ENCODE data around the gene HNRNPA1.
"Not testable (repeated sequence)": the region's sequence is repeated elsewhere in the genome, so short reads cannot be mapped to it uniquely, and the experiment has no call there.

HNRNPA1 gene

DNA sequence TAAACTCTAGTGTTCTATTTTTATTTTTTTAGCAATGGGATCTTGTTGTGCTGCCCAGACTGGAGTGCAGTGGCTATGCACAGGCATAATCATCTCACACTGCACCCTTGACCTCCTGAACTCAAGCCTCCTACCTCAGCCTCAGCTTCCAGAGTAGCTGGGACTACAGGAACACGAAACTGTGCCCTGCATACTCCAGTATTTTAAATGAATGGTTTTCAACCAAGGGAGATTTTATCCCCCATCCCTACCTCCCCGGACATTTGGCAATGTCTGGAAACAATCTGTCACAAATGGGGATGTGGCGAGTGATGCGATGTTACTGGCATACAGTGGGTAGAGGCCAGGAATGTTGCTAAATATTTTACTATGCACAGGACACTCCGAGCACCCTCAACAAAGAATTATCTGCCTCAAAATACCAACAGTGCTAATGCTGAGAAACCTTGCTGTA lies 2.7 kb upstream of the HNRNPA1 start:
- DNase-seq, result no peak

DNA sequence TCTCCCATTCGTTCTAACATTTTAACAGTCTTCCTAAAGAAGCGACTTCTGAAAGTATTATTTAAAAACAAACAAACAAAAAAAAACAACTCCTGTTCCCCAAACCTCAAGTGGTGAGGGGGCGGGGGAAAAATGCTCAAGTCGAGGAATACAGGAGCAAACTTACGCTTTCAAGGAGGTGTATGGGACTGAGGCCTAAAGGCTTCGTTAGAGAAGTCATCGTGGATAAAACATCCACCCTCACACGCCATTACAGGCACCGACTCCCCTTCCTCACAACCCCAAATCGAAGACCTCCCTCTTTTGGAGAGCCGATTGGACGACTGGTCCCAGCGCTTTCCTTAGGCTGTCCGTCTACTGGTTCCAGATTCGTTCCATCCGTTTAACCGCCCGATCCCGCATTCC lies 1.3 kb upstream of the HNRNPA1 start:
- DNase-seq, result no peak

DNA sequence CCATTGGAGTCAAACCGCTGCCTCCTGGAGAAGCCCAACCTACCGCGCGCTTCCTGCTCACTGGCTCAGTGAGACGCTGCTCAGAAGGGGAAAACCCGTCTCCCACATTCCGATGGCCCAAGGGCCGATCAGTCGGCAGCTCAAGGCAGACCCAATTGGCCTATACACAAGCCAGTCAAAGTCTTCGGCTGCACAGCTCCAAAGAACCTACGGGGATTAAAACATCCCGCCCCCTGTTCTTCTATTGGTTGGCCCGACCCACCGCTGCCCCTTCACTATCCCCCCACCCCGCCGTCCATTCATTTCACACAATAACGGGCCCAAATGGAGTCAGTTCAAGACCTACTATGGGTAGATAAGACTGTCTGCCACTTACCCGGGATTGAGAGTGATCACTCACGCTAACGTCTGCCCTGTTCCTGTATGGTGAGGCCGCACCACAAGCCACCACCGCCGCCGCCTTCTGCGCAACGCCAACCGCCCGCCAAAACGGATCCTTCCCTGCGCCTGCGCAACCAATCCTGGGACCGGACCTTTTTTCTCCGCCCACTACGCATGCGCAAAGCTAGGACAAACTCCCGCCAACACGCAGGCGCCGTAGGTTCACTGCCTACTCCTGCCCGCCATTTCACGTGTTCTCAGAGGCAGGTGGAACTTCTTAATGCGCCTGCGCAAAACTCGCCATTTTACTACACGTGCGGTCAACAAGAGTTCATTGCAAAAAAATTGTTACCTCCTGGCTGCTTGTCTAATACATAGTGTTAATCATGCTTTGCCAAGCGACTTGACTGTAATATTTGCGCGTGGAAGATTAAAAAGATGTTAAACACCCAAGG lies 676 bp upstream of the HNRNPA1 start, which contains the start of gene CBX5:
Gene CBX5, minus strand, starts transcription at position 491 of the 836 bp plus-strand sequence. CDS start 22,472 bp downstream, outside the sequence.
- peak; percentile 99 for DNase-seq

DNA sequence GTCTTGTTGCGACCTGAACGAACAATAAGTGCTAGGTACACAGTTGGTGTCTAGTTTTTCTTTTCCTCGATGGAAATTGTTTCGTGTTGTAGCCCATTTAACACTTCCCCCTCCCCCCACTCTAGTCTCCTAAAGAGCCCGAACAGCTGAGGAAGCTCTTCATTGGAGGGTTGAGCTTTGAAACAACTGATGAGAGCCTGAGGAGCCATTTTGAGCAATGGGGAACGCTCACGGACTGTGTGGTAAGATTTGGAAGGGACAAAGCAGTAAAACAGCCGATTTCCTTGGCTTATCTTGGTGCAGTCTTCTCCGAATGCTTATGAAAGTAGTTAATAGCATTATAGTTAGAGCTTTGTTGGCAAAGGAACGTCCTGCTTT lies 724 bp downstream of the HNRNPA1 start:
- not testable (repeated sequence) for DNase-seq

DNA sequence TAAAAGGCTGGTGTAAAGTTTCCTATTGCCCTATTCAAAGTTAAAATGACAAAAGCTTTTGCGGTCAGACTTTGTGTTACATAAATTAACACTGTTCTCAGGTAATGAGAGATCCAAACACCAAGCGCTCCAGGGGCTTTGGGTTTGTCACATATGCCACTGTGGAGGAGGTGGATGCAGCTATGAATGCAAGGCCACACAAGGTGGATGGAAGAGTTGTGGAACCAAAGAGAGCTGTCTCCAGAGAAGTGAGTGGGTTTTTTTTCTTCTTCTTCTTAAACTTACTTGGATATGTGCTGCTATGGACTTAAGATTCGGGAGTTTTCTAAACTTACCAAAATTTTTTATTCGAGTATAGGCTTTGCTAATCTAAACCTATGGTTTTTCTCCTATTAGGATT lies 1.2 kb downstream of the HNRNPA1 start:
- not testable (repeated sequence) for DNase-seq

DNA sequence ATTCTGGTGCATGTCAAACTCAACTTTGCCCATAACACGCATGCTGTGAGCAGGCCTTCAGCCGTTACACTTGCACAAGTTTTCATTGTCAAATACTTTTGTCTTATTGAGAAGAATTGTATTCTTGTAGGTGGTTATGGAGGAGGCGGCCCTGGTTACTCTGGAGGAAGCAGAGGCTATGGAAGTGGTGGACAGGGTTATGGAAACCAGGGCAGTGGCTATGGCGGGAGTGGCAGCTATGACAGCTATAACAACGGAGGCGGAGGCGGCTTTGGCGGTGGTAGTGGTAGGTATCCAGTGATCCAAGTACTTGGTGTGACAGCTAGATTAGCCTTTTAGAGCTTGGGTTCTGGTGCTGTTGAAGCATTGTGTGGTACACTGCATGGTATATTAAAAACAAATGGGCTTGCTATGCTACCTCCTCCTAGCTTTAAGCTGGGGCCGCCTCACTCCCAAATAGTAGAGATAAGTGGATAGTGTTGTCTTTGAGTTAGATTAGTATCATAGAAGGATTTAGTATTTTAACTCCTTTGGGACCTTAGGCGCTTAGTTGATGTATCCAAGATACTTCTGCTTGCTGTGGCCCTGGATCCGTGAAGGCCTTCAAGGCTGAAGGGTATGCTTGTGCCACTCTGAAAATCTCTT lies 2.5 kb downstream of the HNRNPA1 start:
- DNase-seq, result peak; percentile 56

DNA sequence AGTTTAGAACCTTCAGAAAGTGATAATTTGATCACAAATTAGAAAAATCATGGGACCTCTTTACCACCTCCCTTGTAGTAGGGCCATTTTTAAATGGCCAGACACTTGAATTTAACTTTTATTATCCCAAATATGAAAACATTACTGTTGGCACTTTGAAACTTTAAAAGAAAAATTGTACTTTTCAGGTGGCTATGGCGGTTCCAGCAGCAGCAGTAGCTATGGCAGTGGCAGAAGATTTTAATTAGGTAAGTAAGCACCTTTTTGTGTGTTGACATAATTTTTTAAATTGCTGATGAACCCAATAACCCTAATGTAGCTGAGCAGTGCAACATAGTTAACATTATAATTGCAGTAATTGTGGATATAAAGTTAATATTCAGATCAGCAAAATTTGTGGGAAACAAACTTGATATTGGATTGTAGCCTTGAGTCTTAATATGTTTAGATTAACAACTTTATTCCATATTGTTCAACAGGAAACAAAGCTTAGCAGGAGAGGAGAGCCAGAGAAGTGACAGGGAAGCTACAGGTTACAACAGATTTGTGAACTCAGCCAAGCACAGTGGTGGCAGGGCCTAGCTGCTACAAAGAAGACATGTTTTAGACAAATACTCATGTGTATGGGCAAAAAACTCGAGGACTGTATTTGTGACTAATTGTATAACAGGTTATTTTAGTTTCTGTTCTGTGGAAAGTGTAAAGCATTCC lies 3.7 kb downstream of the HNRNPA1 start:
- not testable (repeated sequence) for DNase-seq

DNA sequence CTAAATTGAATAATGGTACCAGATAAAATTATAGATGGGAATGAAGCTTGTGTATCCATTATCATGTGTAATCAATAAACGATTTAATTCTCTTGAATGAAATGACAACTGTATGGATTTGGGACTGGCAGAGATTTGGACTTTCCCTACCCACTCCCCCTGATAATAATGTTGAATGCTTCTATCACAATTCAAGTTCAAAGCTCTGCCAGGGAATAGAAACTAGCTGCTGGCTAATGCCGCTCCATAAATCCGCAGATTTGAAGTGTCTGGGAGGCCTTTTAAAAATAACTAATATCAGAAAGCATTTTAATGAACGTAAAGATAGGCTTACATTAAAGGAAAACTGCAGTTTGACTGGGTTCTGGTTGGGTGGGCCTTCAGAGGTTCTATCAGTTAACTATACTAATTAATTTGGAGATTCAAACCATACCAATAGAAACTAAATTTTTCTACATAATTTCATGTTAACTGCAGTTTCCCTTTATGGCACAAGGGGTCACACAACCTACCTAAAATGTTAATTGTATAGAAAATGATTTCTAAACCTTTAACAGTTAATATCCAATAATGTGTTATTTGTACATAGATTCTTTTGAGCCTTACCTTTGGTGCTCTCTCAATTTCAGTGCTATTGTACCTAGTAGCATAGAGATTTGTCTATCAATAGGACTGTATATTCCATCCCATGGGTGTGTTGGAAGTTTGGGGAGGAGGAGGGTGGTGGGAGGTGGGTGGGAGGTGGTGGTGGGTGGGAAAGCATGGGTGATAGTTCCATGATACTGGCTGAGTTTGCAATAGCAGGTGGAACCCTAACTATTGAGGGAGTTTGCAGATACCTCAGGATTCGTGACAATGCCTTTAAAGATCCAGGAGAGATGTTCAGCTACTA lies 4.9 kb downstream of the HNRNPA1 start:
- no peak for DNase-seq

DNA sequence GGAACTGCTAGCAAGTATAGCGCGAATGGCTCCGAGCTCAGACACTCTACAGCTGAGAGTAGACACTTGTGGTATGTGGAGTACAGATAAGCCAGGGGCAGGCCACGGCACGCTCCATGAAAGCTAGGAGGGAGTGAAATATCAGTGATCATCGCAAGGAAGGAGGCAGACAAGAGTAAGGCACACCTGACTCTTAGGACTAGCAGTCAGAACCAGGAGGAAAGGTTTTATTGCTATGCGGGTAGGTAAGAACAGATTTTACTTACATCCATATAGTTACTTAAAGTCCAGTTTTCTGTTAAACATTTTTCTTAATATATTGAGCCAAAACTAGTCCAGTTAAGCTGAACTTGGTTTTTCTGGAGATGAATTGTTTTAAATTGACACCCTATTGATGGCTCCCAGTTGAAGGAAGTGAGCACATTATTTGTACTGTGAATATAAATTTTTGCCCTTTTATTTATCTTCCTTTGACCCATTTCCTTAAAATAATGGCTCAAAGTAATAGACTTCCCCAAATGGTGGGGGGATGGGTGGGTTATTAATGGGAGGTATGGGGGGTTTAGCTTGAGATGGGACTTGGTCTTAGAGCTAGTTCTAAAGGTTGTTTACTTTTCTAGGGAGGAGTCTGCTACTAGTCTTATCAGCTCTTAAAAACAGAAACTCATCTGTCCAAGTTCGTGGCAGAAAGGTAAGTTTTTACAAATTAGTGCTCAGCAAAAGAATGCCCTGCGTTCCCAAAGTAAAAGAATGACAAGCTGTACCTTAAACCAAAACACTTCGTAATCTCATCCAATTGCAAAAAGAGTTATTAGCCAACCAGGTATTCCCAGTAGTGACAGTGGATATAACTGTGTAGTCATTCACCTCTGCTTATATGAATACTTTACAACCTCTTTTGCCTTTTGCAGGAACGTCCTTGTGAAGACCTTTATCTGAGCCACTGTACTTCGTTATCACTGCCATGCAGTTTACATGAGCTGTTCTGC lies 5.8 kb downstream of the HNRNPA1 start:
- no peak for DNase-seq

DNA sequence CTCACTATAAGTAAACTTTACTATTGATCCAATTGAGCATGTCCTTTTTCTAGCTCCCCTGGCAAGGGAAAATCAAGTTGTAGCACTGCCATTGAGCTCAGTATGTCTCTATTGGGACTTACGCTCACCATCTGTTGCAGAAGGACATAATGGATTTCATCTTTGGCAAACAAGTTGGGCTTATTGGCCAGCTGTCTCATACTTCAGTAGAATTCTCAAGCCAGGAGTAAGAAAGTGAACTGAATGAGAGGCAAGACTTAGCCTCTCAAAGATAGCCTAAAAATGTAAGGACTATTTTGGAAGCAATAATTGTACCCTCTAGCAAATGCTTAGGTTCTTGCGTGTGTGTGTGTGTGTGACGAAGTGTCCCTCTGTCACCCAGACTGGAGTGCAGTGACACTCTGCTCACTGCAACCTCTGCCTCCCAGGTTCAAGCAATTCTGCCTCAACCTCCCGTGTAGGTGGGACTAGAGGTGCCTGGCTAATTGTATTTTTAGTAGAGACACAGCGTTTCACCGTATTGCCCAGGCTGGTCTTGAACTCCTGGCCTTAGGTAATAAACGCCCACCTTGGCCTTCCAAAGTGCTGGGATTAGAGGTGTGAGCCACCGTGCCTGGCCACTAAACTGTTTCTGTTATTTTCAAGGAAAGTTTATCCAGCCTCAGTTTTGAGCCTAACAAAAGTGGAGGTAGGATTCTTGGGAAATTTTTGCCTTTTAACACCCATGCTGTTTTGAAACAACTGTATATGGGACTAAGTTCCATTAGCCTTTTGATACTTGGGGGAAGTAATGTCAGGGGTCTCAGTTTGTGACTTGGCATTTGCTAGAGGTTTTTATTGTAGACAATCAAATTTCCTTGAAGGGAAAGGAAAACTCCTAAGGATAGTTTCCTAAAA lies 7.0 kb downstream of the HNRNPA1 start:
- DNase-seq, result no peak

DNA sequence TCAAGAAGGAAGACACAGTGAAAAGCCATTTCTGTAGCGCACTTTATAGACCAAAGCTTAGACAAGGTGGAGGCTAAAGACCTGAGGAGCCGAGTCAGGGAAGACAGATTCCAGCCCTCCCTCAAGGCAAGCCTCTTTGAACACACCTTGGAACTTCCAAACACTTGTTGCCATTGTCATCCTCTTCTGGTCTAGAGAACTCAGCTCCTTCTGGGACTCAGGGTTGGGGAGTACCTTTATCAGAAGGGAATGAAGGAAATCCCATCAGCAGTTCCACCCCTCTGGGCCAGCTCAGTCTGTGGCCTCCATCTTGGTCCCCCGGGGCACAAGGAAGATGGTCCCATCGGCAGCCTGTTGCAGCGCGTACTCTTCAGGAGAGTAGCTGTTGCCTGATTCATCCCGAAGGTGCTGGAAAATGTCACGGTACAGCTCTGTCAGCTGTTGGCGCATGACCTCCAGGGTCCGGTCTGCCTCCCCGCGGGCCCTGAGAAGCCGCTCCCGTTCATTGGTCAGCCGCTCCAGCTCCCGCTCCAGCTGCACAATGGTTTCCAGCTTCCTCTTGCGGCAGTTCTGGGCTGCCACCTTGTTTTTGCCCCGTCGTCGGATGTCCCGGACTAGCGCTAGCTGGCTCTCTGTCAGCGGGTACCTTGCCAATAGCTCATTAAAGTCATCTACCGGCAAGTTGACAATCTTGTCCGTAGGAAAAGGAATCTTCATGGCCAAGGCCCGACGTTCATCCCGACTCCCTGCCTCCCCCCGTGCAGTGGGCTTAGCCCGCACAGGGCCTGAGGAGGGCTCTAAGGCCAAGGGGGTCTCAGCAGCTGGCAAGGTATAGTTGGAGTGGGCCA lies 11.8 kb downstream of the HNRNPA1 start:
- no peak for DNase-seq

DNA sequence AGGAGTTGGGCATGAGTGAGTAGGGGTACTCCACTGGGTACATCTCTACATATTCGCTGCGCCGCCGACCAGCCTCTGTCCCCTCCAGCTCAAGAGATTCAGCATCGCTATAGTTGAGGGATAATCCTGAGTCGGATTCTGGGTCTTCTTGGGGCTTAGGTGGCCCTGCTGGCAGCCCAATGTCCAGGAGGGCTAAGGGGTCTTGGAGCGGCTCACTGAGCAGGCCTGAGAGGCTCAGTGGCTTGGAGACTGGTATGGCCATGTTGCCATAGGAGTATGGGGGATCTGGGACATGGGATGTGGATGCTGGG lies 12.4 kb downstream of the HNRNPA1 start:
- no peak for DNase-seq

DNA sequence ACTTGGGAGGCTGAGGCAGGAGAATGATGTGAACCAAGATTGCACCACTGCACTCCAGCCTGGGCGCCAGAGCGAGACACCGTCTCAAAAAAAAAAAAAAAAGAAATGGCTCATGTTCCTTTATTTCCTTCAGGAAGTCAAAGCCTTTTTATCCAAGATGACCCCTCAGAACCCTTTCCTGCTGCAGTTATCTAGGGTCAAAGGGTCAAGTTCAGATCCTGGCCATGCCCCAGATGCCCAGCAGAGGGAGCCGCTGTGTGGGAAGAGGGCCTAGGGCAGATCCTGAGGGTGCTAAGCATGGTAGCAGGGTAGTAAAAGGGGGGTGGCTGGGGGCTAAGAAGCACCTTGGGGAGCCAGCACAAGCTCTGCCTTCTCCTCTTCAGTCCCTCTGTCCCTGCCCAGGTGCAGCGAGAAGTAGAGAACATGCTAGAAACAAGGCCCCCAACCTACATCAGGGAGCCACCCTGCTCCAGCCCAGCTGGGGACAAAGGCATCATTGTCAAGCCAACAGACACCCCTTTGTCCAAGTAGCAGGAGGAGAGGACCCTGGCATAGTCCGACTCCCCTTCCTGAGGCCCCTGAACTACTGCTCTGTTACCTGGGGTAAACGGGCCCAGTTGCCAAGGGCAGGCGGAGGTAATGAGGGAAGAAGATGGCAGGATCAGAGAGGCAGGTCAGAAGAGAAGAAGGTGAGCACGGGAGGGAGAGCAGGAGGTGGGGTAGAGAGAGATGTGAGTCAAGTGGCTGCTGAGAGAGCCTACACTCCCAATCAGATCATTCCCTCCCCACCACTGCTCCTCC lies 13.8 kb downstream of the HNRNPA1 start:
- DNase-seq, result peak; percentile 67

DNA sequence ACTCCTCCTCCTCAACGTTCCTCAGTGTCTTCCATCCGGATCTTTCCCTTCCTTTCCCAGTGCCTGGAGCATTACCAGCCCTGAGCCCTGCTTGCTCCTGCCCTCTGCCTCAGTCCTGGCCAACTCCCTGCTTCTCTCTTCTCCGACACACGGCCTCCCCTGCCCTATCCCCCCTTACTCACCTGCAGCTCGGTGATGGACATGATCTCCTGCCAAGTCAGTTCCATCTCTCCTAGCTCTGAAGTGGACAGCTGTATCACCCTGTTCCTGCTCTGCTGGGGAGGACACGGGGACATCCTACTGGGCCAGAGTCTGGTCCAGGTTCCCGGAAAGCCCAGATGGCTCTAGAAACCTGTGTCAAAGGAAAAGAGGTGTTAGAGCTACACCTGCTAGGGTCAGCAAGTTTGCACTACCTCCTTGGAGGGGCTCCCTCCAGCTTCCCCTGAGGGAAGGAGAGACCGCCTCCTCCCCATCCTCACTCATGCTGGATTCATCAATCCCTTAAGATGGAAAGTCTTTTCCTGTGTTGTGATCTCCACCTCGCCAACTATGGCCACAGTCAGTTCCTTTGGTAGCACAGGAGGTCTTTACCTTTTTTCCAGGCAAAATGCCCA lies 14.5 kb downstream of the HNRNPA1 start:
- no peak for DNase-seq

DNA sequence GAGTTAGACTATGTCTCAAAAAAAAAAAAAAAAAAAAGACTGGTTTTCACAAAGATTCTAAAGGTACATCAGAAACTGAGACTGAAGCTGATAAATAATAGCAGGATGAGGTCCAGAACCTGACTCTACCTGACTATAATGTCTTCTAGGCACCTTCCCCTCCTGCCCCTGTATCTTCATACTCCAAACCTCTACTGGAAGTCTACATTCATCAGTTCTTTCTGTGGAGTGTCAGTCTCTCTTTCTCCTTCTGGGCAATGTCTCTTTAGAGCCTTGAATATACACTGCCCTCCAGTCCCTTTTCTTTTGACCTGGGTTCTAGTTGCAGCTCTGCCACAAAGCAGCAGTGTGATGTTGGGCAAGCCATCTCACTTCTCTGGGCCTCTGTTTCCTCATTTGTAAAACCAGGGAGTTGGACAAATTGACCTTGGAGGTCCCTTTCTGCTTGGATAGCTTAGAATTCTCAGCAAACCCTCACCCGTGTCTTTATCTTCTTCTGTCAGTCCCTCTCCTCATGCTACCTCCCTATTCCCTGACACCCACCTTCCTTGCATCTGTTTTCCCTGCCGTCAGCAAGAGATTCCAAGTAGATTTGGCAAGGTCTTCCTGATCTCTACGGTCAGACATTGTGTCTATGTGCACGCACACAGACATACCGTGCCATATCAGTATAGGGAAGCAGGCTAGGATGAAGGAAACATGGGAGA lies 16.0 kb downstream of the HNRNPA1 start:
- DNase-seq, result no peak

DNA sequence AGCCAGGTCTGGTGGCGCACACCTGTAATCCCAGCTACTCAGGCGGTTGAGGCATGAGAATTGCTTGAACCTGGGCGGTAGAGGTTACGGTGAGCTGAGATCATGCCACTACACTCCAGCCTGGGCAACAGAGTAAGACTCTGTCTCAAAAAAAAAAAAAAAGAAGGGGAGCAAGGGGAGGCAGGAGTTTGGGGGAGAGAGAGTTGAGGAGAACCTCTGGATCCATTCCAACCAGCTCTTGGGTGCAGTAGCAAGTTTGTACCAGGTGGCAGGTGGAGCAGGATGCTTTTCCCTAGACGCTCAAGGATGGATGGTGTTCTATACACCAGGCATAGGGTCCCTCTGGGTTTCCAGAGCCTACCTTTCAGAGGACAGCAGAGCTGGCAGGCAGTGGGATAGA lies 18.4 kb downstream of the HNRNPA1 start:
- no peak for DNase-seq

DNA sequence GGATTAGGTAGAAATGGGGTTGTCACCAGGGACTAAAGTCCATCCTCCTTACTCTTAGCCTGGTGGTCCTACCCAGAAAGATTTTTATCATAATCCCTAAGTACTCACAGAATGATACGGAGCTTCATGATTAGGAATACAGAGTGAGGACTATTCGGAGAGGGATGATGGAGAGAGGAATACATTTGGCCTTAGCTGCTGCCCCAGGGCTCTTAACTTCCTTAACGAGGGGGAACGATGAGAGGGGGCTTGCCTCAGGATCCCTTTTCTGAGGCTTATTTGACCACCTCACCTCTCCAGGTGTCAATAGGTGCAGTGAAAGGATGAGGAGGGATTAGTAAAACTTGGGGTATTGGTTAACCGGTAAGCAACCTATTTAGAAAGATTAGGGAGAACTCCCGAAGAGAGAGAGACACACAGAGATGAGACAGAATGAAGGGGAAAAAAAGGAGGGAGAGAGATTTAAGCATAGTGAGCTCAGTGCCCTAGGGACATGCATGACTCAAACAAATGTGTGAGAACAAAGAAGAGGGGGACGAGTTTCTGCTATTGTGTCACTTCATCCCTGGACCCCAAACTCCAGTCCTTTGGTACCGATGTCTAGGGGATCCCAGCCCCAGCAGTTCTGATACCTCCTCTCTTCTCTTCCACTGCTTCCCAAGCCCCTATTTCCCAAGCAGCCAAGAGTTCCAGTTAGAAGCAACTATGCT lies 19.1 kb downstream of the HNRNPA1 start:
- DNase-seq, result no peak

Data from activated naive CD4-positive, alpha-beta T cell treated with Interleukin-2 at 50 U/mL for 16 hours (primary cell).